Breast epithelium (tissue), 4 donors: ENCODE results near the gene DMRTB1. TPM values are rescaled to one million over a fixed set of nuclear protein-coding genes. Genes with fewer than 3 reads are reported as not detected.

ENCODE experiments used
- DNase-seq, 2 donors: peaks; one replicate each; pipeline ENCODE4 v3.0.0-alpha.2; 2019; ENCODE audit warnings: low spot score in 2 of 2
- H3K27ac ChIP-seq, 2 donors: fragments of 200-600 bp; sonication (generic) in 1 of 2; one replicate each; pipeline ENCODE4 v1.5.1; 2016 to 2019; ENCODE audit warnings: mild to moderate bottlenecking in 1 of 2
- H3K27me3 ChIP-seq, 2 donors: fragments of 200-600 bp; sonication (generic) in 1 of 2; one replicate each; pipeline versions ENCODE4 v1.5.1 to v1.6.0; 2017 to 2019; ENCODE audit warnings: control low read depth in 1 of 2, mild to moderate bottlenecking in 1 of 2
- H3K36me3 ChIP-seq: fragments of 200-600 bp; one replicate; pipeline ENCODE4 v1.5.1; 2019
- H3K4me1 ChIP-seq, 2 donors: fragments of 200-600 bp; sonication (generic); one replicate each; pipeline ENCODE4 v1.5.1; 2016 to 2019; ENCODE audit warnings: control low read depth in 1 of 2
- H3K4me3 ChIP-seq, 3 donors: fragments of 200-600 bp; sonication (generic); 1 replicate in 2 of 3; 2 replicates in 1 of 3; pipeline ENCODE4 v1.5.1; 2016 to 2019; ENCODE audit warnings: mild to moderate bottlenecking in 3 of 3, moderate library complexity in 2 of 3
- H3K9me3 ChIP-seq, 2 donors: fragments of 200-600 bp; sonication (generic) in 1 of 2; one replicate each; pipeline ENCODE4 v1.5.1; 2016 to 2019; ENCODE audit warnings: control low read depth in 1 of 2
- POLR2A ChIP-seq: fragments of 450-650 bp; IDR thresholded peaks from one replicate; pipeline ENCODE4 v1.6.1; 2016; ENCODE audit warnings: antibody characterized with exemption, mild to moderate bottlenecking, moderate library complexity
- POLR2AphosphoS5 ChIP-seq, 3 donors: sonication (generic); formaldehyde crosslinking; IDR thresholded peaks; one replicate each; pipeline ENCODE4 v1.6.1; 2017; ENCODE audit warnings: antibody characterized with exemption in 3 of 3
- intact Hi-C: fragments of 100-400 bp; cut with DNase I; formaldehyde crosslinking; loops from one replicate; pipeline ENCODE4 v1.15.1; 2023; ENCODE audit warnings: low total_unique reads
- total RNA-seq, 3 donors: library from RNA; depleted of rRNA; stranded (reverse); fragments of >200 nt; gene quantifications; one replicate each; pipeline ENCODE4 v1.1.0, GENCODE V29; 2016
- TF ChIP-seq, protein P1 (sequence below), 3 donors: fragments of 450-650 bp; IDR thresholded peaks; one replicate each; pipeline ENCODE4 v1.5.1; 2016 to 2017; ENCODE audit warnings: antibody characterized with exemption in 3 of 3, mild to moderate bottlenecking in 3 of 3, moderate library complexity in 3 of 3

Gene DMRTB1
- total RNA-seq, 3 donors from 2014 or later: not detected

GRCh38 chr1:53513846-53514245 is 54.6 kb downstream of the DMRTB1 start:
- no peak for DNase-seq
- no peak overlapping the region for H3K27ac ChIP-seq
- no peaks in the 10 kb centered on the region for H3K4me1 ChIP-seq
- TF ChIP-seq POLR2A (no peak), POLR2AphosphoS5 (IDR thresholded peaks at IDR 0.05) (no peak)
- TF ChIP-seq, protein P1, sequence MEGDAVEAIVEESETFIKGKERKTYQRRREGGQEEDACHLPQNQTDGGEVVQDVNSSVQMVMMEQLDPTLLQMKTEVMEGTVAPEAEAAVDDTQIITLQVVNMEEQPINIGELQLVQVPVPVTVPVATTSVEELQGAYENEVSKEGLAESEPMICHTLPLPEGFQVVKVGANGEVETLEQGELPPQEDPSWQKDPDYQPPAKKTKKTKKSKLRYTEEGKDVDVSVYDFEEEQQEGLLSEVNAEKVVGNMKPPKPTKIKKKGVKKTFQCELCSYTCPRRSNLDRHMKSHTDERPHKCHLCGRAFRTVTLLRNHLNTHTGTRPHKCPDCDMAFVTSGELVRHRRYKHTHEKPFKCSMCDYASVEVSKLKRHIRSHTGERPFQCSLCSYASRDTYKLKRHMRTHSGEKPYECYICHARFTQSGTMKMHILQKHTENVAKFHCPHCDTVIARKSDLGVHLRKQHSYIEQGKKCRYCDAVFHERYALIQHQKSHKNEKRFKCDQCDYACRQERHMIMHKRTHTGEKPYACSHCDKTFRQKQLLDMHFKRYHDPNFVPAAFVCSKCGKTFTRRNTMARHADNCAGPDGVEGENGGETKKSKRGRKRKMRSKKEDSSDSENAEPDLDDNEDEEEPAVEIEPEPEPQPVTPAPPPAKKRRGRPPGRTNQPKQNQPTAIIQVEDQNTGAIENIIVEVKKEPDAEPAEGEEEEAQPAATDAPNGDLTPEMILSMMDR (IDR thresholded peaks at IDR 0.05): no peak
- H3K27me3 ChIP-seq: no peaks in the 10 kb centered on the region
- no peak overlapping the region for H3K4me3 ChIP-seq
- intact Hi-C loops: no loop called here
- no peaks in the 10 kb centered on the region for H3K9me3 ChIP-seq
- no peaks in the 10 kb centered on the region for H3K36me3 ChIP-seq

GRCh38 chr1:53514436-53514835 is 55.2 kb downstream of the DMRTB1 start:
- TF ChIP-seq POLR2AphosphoS5 (IDR thresholded peaks at IDR 0.05): no peak
- TF ChIP-seq, protein P1 (IDR thresholded peaks at IDR 0.05): no peak
- TF ChIP-seq POLR2A: no peak
- no peak for DNase-seq
- H3K27me3 ChIP-seq: no peaks in the 10 kb centered on the region
- H3K4me1 ChIP-seq: no peaks in the 10 kb centered on the region
- H3K9me3 ChIP-seq: no peaks in the 10 kb centered on the region
- H3K27ac ChIP-seq: no peak overlapping the region
- no peak overlapping the region for H3K4me3 ChIP-seq
- intact Hi-C loops: no loop called here
- H3K36me3 ChIP-seq: no peaks in the 10 kb centered on the region

GRCh38 chr1:53516181-53516580 is 57.0 kb downstream of the DMRTB1 start:
- intact Hi-C loops: no loop called here
- no peak for TF ChIP-seq POLR2AphosphoS5 (IDR thresholded peaks at IDR 0.05)
- TF ChIP-seq POLR2A: no peak
- TF ChIP-seq, protein P1 (IDR thresholded peaks at IDR 0.05): no peak

More at GRCh38 chr1:53516181-53516580, 57.0 kb downstream of the DMRTB1 start:
- Histone ChIP-seq H3K27ac (no peak overlapping the region), H3K4me3 (no peak overlapping the region), H3K4me1 (no peaks in the 10 kb centered on the region), H3K36me3 (no peaks in the 10 kb centered on the region), H3K27me3 (no peaks in the 10 kb centered on the region), H3K9me3 (no peaks in the 10 kb centered on the region)
- no peak for DNase-seq

Other genes with a start within 250 kb of the DMRTB1 start
- gene CZIB, start 238.8 kb upstream of the DMRTB1 start, total RNA-seq: 10 to 100 TPM; 60.6 to 69.8 (median 61.3) TPM
- 10 to 100 TPM; 35.0 to 45.2 (median 37.5) TPM for gene MAGOH, start 220.9 kb upstream of the DMRTB1 start, total RNA-seq
- gene LRP8, start 131.3 kb upstream of the DMRTB1 start, total RNA-seq: 10 to 100 TPM in 1 of 3 donors, 1 to 10 TPM in 2; 1.6 to 14.7 (median 6.3) TPM